ENCODE results near the gene OR52J3.

The OR52J3 gene

GRCh38 chr11:5069272-5069671, 22.9 kb downstream of the OR52J3 start, which contains the start of gene OR52E1:
OR52E1 (plus strand) TSS chr11:5069572.
- H3K9ac ChIP-seq (ENCODE audit: low read depth, low read length, poor library complexity) = no peak within 1 kb of the TSS
- H3K36me3 ChIP-seq (replicated peaks in 1 of 2; ENCODE audit: control insufficient read depth in 2 of 2, insufficient read depth in 2 of 2, low read length in 2 of 2) = no peaks in the 10 kb centered on the region
- no peak for DNase-seq (ENCODE audit: low spot score)
- no peak within 1 kb of the TSS for H4K8ac ChIP-seq (ENCODE audit: low read depth, low read length)
- H2AFZ ChIP-seq (ENCODE audit: low read length) = no peak within 1 kb of the TSS
- H3K4me2 ChIP-seq (ENCODE audit: insufficient read depth, low read length, poor library complexity, severe bottlenecking) = no peak within 1 kb of the TSS
- no peaks in the 10 kb centered on the region for H3K79me1 ChIP-seq (ENCODE audit: low read depth, low read length)
- H3K4me1 ChIP-seq (ENCODE audit: control insufficient read depth in 2 of 2, insufficient read depth in 1 of 2, low read depth in 1 of 2, low read length in 2 of 2) = no peaks in the 10 kb centered on the region
- H3K9me3 ChIP-seq (replicated peaks in 1 of 2; ENCODE audit: control insufficient read depth in 2 of 2, insufficient read depth in 1 of 2, low read depth in 1 of 2, low read length in 2 of 2) = no peaks in the 10 kb centered on the region
- no peak within 1 kb of the TSS for H3K23ac ChIP-seq (ENCODE audit: low read depth, low read length, poor library complexity)
- H2BK5ac ChIP-seq (ENCODE audit: low read length) = no peak within 1 kb of the TSS
- no peak within 1 kb of the TSS for H2BK120ac ChIP-seq (ENCODE audit: low read depth, low read length)
- no peak within 1 kb of the TSS for H3K18ac ChIP-seq (ENCODE audit: low read length)
- no peak within 1 kb of the TSS for H2BK15ac ChIP-seq (ENCODE audit: low read length)
- no peak within 1 kb of the TSS for H3K27ac ChIP-seq (replicated peaks; ENCODE audit: low read length)
- WGBS, 2 donors (ENCODE audit: extremely low coverage in 2 of 2, insufficient read length in 2 of 2, insufficient replicate concordance in 1 of 2) = no CpG with 5 or more reads among the region's 3 CpGs
- H2BK12ac ChIP-seq (ENCODE audit: low read length) = no peak within 1 kb of the TSS
- no peak within 1 kb of the TSS for H4K91ac ChIP-seq (ENCODE audit: low read depth, low read length, poor library complexity)
- no peak within 1 kb of the TSS for H3K14ac ChIP-seq (ENCODE audit: low read length)
- H3K4me3 ChIP-seq (ENCODE audit: low read length in 2 of 2) = peak within 1 kb of the TSS in 1 of 2 donors; percentile 20
- H2AK5ac ChIP-seq (ENCODE audit: low read depth, low read length) = no peak within 1 kb of the TSS
- H3K27me3 ChIP-seq (ENCODE audit: control insufficient read depth in 3 of 3, insufficient read depth in 3 of 3, low read depth in 1 of 3, low read length in 3 of 3) = no peaks in the 10 kb centered on the region
- no peak within 1 kb of the TSS for H3K4ac ChIP-seq (ENCODE audit: low read length)

GRCh38 chr11:5071799-5072198, 25.5 kb downstream of the OR52J3 start:
- no peak overlapping the region for H3K27ac ChIP-seq (replicated peaks; ENCODE audit: low read length)
- no peak overlapping the region for H2BK15ac ChIP-seq (ENCODE audit: low read length)
- no peaks in the 10 kb centered on the region for H3K9me3 ChIP-seq (replicated peaks in 1 of 2; ENCODE audit: control insufficient read depth in 2 of 2, insufficient read depth in 1 of 2, low read depth in 1 of 2, low read length in 2 of 2)
- WGBS, 2 donors (ENCODE audit: extremely low coverage in 2 of 2, insufficient read length in 2 of 2, insufficient replicate concordance in 1 of 2) = no CpG with 5 or more reads among the region's 3 CpGs
- no peak overlapping the region for H3K23ac ChIP-seq (ENCODE audit: low read depth, low read length, poor library complexity)
- H3K4me2 ChIP-seq (ENCODE audit: insufficient read depth, low read length, poor library complexity, severe bottlenecking) = no peak overlapping the region
- H3K27me3 ChIP-seq (ENCODE audit: control insufficient read depth in 3 of 3, insufficient read depth in 3 of 3, low read depth in 1 of 3, low read length in 3 of 3) = no peaks in the 10 kb centered on the region
- no peak overlapping the region for H3K9ac ChIP-seq (ENCODE audit: low read depth, low read length, poor library complexity)
- H3K36me3 ChIP-seq (replicated peaks in 1 of 2; ENCODE audit: control insufficient read depth in 2 of 2, insufficient read depth in 2 of 2, low read length in 2 of 2) = no peaks in the 10 kb centered on the region
- H3K4ac ChIP-seq (ENCODE audit: low read length) = no peak overlapping the region
- no peaks in the 10 kb centered on the region for H3K4me1 ChIP-seq (ENCODE audit: control insufficient read depth in 2 of 2, insufficient read depth in 1 of 2, low read depth in 1 of 2, low read length in 2 of 2)
- H3K4me3 ChIP-seq (ENCODE audit: low read length in 2 of 2) = peak overlapping the region in 1 of 2 donors; percentile 25
- no peak overlapping the region for H2BK5ac ChIP-seq (ENCODE audit: low read length)
- no peak overlapping the region for H3K14ac ChIP-seq (ENCODE audit: low read length)
- H2AK5ac ChIP-seq (ENCODE audit: low read depth, low read length) = no peak overlapping the region
- no peak overlapping the region for H4K91ac ChIP-seq (ENCODE audit: low read depth, low read length, poor library complexity)
- no peak for DNase-seq (ENCODE audit: low spot score)
- no peak overlapping the region for H2BK120ac ChIP-seq (ENCODE audit: low read depth, low read length)
- no peak overlapping the region for H2AFZ ChIP-seq (ENCODE audit: low read length)
- no peak overlapping the region for H4K8ac ChIP-seq (ENCODE audit: low read depth, low read length)
- H3K79me1 ChIP-seq (ENCODE audit: low read depth, low read length) = no peaks in the 10 kb centered on the region
- no peak overlapping the region for H2BK12ac ChIP-seq (ENCODE audit: low read length)
- H3K18ac ChIP-seq (ENCODE audit: low read length) = no peak overlapping the region

- WGBS, 2 donors (ENCODE audit: extremely low coverage in 2 of 2, insufficient read length in 2 of 2, insufficient replicate concordance in 1 of 2) = no CpG with 5 or more reads among the region's 2 CpGs
- Histone ChIP-seq H2BK12ac (ENCODE audit: low read length) (no peak overlapping the region), H3K36me3 (replicated peaks in 1 of 2; ENCODE audit: control insufficient read depth in 2 of 2, insufficient read depth in 2 of 2, low read length in 2 of 2) (no peaks in the 10 kb centered on the region)
These were observed 35.1 kb downstream of the OR52J3 start for GRCh38 chr11:5081405-5081804.

GRCh38 chr11:5083602-5084001, 37.3 kb downstream of the OR52J3 start:
- no peak overlapping the region for H2BK120ac ChIP-seq (ENCODE audit: low read depth, low read length)
- no peak overlapping the region for H3K18ac ChIP-seq (ENCODE audit: low read length)
- H3K27me3 ChIP-seq (ENCODE audit: control insufficient read depth in 3 of 3, insufficient read depth in 3 of 3, low read depth in 1 of 3, low read length in 3 of 3) = no peaks in the 10 kb centered on the region
- H3K36me3 ChIP-seq (replicated peaks in 1 of 2; ENCODE audit: control insufficient read depth in 2 of 2, insufficient read depth in 2 of 2, low read length in 2 of 2) = no peaks in the 10 kb centered on the region
- H3K9ac ChIP-seq (ENCODE audit: low read depth, low read length, poor library complexity) = no peak overlapping the region
- no peaks in the 10 kb centered on the region for H3K79me1 ChIP-seq (ENCODE audit: low read depth, low read length)
- no peak overlapping the region for H3K23ac ChIP-seq (ENCODE audit: low read depth, low read length, poor library complexity)
- H3K4me3 ChIP-seq (ENCODE audit: low read length in 2 of 2) = no peak overlapping the region
- H3K4me1 ChIP-seq (ENCODE audit: control insufficient read depth in 2 of 2, insufficient read depth in 1 of 2, low read depth in 1 of 2, low read length in 2 of 2) = peaks cover 0 to 2% of the 10 kb centered on the region in 2 donors
- no peak overlapping the region for H3K27ac ChIP-seq (replicated peaks; ENCODE audit: low read length)
- H2BK5ac ChIP-seq (ENCODE audit: low read length) = no peak overlapping the region
- H2BK15ac ChIP-seq (ENCODE audit: low read length) = no peak overlapping the region
- H3K4me2 ChIP-seq (ENCODE audit: insufficient read depth, low read length, poor library complexity, severe bottlenecking) = no peak overlapping the region
- no peak overlapping the region for H3K14ac ChIP-seq (ENCODE audit: low read length)
- no peak overlapping the region for H2BK12ac ChIP-seq (ENCODE audit: low read length)
- H2AK5ac ChIP-seq (ENCODE audit: low read depth, low read length) = no peak overlapping the region
- H3K9me3 ChIP-seq (replicated peaks in 1 of 2; ENCODE audit: control insufficient read depth in 2 of 2, insufficient read depth in 1 of 2, low read depth in 1 of 2, low read length in 2 of 2) = no peaks in the 10 kb centered on the region
- H3K4ac ChIP-seq (ENCODE audit: low read length) = no peak overlapping the region
- no peak for DNase-seq (ENCODE audit: low spot score)
- no peak overlapping the region for H4K8ac ChIP-seq (ENCODE audit: low read depth, low read length)
- H2AFZ ChIP-seq (ENCODE audit: low read length) = no peak overlapping the region
- no peak overlapping the region for H4K91ac ChIP-seq (ENCODE audit: low read depth, low read length, poor library complexity)

More at GRCh38 chr11:5081405-5081804, 35.1 kb downstream of the OR52J3 start:
- H3K23ac ChIP-seq (ENCODE audit: low read depth, low read length, poor library complexity) = no peak overlapping the region
- H2BK120ac ChIP-seq (ENCODE audit: low read depth, low read length) = no peak overlapping the region
- H3K4me2 ChIP-seq (ENCODE audit: insufficient read depth, low read length, poor library complexity, severe bottlenecking) = no peak overlapping the region
- H3K27ac ChIP-seq (replicated peaks; ENCODE audit: low read length) = no peak overlapping the region
- no peak overlapping the region for H2BK5ac ChIP-seq (ENCODE audit: low read length)
- H3K79me1 ChIP-seq (ENCODE audit: low read depth, low read length) = no peaks in the 10 kb centered on the region
- no peaks in the 10 kb centered on the region for H3K27me3 ChIP-seq (ENCODE audit: control insufficient read depth in 3 of 3, insufficient read depth in 3 of 3, low read depth in 1 of 3, low read length in 3 of 3)
- no peak overlapping the region for H2AFZ ChIP-seq (ENCODE audit: low read length)
- H3K4ac ChIP-seq (ENCODE audit: low read length) = no peak overlapping the region
- no peak overlapping the region for H4K91ac ChIP-seq (ENCODE audit: low read depth, low read length, poor library complexity)
- H3K9me3 ChIP-seq (replicated peaks in 1 of 2; ENCODE audit: control insufficient read depth in 2 of 2, insufficient read depth in 1 of 2, low read depth in 1 of 2, low read length in 2 of 2) = no peaks in the 10 kb centered on the region
- H3K14ac ChIP-seq (ENCODE audit: low read length) = no peak overlapping the region
- H3K18ac ChIP-seq (ENCODE audit: low read length) = no peak overlapping the region
- no peak overlapping the region for H3K9ac ChIP-seq (ENCODE audit: low read depth, low read length, poor library complexity)
- no peak for DNase-seq (ENCODE audit: low spot score)
- H3K4me3 ChIP-seq (ENCODE audit: low read length in 2 of 2) = no peak overlapping the region
- no peak overlapping the region for H2AK5ac ChIP-seq (ENCODE audit: low read depth, low read length)
- no peak overlapping the region for H2BK15ac ChIP-seq (ENCODE audit: low read length)
- no peak overlapping the region for H4K8ac ChIP-seq (ENCODE audit: low read depth, low read length)
- H3K4me1 ChIP-seq (ENCODE audit: control insufficient read depth in 2 of 2, insufficient read depth in 1 of 2, low read depth in 1 of 2, low read length in 2 of 2) = no peaks in the 10 kb centered on the region
